Spleen (tissue), 11 donors: ENCODE results near the gene PPFIA2. TPM values are rescaled to one million over a fixed set of nuclear protein-coding genes. Genes with fewer than 3 reads are reported as not detected.

Experiments
- DNase-seq: peaks from one replicate; pipeline ENCODE4 v3.0.0-alpha.2; 2020
- H3K27ac ChIP-seq, 8 donors: fragments of 200-600 bp; sonication (generic) in 7 of 8; 1 replicate in 4 of 8; 2 replicates in 4 of 8; pipeline versions ENCODE4 v1.5.0 to v1.8.0; 2016 to 2021; ENCODE audit warnings: inconsistent platforms in 4 of 8, mild to moderate bottlenecking in 4 of 8, moderate library complexity in 1 of 8
- H3K27me3 ChIP-seq, 7 donors: fragments of 200-600 bp; sonication (generic) in 6 of 7; replicated peaks in 1 of 7; 1 replicate in 4 of 7; 2 replicates in 3 of 7; pipeline versions ENCODE4 v1.5.0 to v1.8.0; 2016 to 2021; ENCODE audit warnings: inconsistent platforms in 3 of 7, mild to moderate bottlenecking in 1 of 7
- H3K36me3 ChIP-seq, 6 donors: fragments of 200-600 bp; sonication (generic) in 5 of 6; 1 replicate in 4 of 6; 2 replicates in 2 of 6; pipeline versions ENCODE4 v1.5.0 to v1.8.0; 2016 to 2021; ENCODE audit warnings: inconsistent platforms in 2 of 6
- H3K4me1 ChIP-seq, 6 donors: fragments of 200-600 bp; sonication (generic) in 5 of 6; 1 replicate in 3 of 6; 2 replicates in 3 of 6; pipeline versions ENCODE4 v1.5.0 to v1.8.0; 2016 to 2021; ENCODE audit warnings: inconsistent platforms in 3 of 6
- H3K4me3 ChIP-seq, 8 donors: fragments of 200-600 bp; sonication (generic) in 7 of 8; 1 replicate in 4 of 8; 2 replicates in 4 of 8; pipeline versions ENCODE4 v1.5.0 to v1.8.0; 2016 to 2021; ENCODE audit warnings: inconsistent platforms in 4 of 8, mild to moderate bottlenecking in 4 of 8, moderate library complexity in 2 of 8
- H3K9me3 ChIP-seq, 8 donors: fragments of 200-600 bp; sonication (generic) in 7 of 8; 1 replicate in 4 of 8; 2 replicates in 4 of 8; pipeline versions ENCODE4 v1.5.0 to v1.8.0; 2016 to 2021; ENCODE audit warnings: inconsistent platforms in 4 of 8
- CTCF ChIP-seq, 11 experiments: fragments of 200-600 bp in 7 of 11; fragments of 450-650 bp in 4 of 11; sonication (generic) in 4 of 11; IDR thresholded peaks in 8 of 11; conservative IDR thresholded peaks in 3 of 11; 1 replicate in 7 of 11; 2 replicates in 4 of 11; pipeline versions ENCODE4 v1.4.0 to v1.8.0; 2016 to 2021; ENCODE audit warnings: antibody characterized with exemption in 11 of 11, inconsistent platforms in 4 of 11, mild to moderate bottlenecking in 1 of 11
- POLR2A ChIP-seq, 3 donors: fragments of 450-650 bp; IDR thresholded peaks; one replicate each; pipeline ENCODE4 v1.5.1; 2017; ENCODE audit warnings: antibody characterized with exemption in 3 of 3, mild to moderate bottlenecking in 1 of 3
- POLR2AphosphoS5 ChIP-seq, 3 donors: sonication (generic); formaldehyde crosslinking; IDR thresholded peaks; one replicate each; pipeline ENCODE4 v1.5.1; 2017; ENCODE audit warnings: antibody characterized with exemption in 3 of 3
- WGBS, 5 donors: extraction: QIAGEN DNeasy Blood & Tissue Kit in 3 of 5; methylation state at CpG; one replicate each; pipeline versions ENCODE4 v1.1.5 to v1.1.7; 2013 to 2018; 5-methylcytosine and 5-hydroxymethylcytosine counted together
- intact Hi-C: fragments of 100-400 bp; cut with DNase I; formaldehyde crosslinking; loops from one replicate; pipeline ENCODE4 v1.15.0; 2023; ENCODE audit warnings: low total_unique reads
- polyA plus RNA-seq, 3 donors: library from polyadenylated mRNA; stranded (reverse); fragments of 200-250 nt; gene quantifications; one replicate each; pipeline ENCODE4 v1.2.1, GENCODE V29; 2013
- total RNA-seq, 7 donors: library from RNA; depleted of rRNA in 3 of 7; stranded (reverse); fragments of >200 nt in 3 of 7; fragmentation: NEBNext Ultra II Directional in 4 of 7; extraction: Animal tissue kit (Norgen Biotek cat#: 25700) in 4 of 7; gene quantifications; one replicate each; pipeline versions ENCODE4 v1.1.0 to v1.2.1, GENCODE V29; 2016 to 2021
- donor health status: healthy with polysubstance abuse.
- donor health status: DM: no; HTN: no; CAD: no; lungs with moderate emphysema.
- donor health status: DM: no; HTN: no; CAD: no.
- donor health status: Bipolar disorder and iron deficiency.
- donor health status: healthy.
- donor health status: DM: no; HTN: no; CAD: no.
- donor health status: DM: yes; HTN: yes; CAD: no.

Gene PPFIA2
- total and polyA plus RNA-seq, 10 donors = 0.04 to 1.1 (median 0.27) TPM; not detected in 2

GRCh38 chr12:81325086-81325485, 434.1 kb downstream of the PPFIA2 start:
- Histone ChIP-seq H3K27ac (no peak overlapping the region), H3K4me1 (no peaks in the 10 kb centered on the region), H3K4me3 (no peak overlapping the region), H3K27me3 (no peaks in the 10 kb centered on the region), H3K36me3 (no peaks in the 10 kb centered on the region), H3K9me3 (no peaks in the 10 kb centered on the region)
- no peak for DNase-seq
- intact Hi-C loops = no loop called here
- TF ChIP-seq CTCF (IDR thresholded peaks at IDR 0.05 in 8 of 11, conservative IDR thresholded peaks at IDR 0.05 in 3 of 11) (no peak), POLR2A (IDR thresholded peaks at IDR 0.05) (no peak), POLR2AphosphoS5 (IDR thresholded peaks at IDR 0.05) (no peak)

- H3K4me3 ChIP-seq = no peak overlapping the region
- no peak for TF ChIP-seq CTCF (IDR thresholded peaks at IDR 0.05 in 8 of 11, conservative IDR thresholded peaks at IDR 0.05 in 3 of 11)
- no peak for TF ChIP-seq POLR2A (IDR thresholded peaks at IDR 0.05)
- TF ChIP-seq POLR2AphosphoS5 (IDR thresholded peaks at IDR 0.05) = no peak
- intact Hi-C loops = no loop called here
- H3K9me3 ChIP-seq = no peaks in the 10 kb centered on the region
- 60 to 73% (median 70%) methylated on average over 2 of the region's 2 CpGs for WGBS, 5 donors
- H3K4me1 ChIP-seq = no peaks in the 10 kb centered on the region
- no peaks in the 10 kb centered on the region for H3K27me3 ChIP-seq
- H3K36me3 ChIP-seq = no peaks in the 10 kb centered on the region
- DNase-seq = no peak
- H3K27ac ChIP-seq = no peak overlapping the region
These were observed 444.1 kb downstream of the PPFIA2 start for GRCh38 chr12:81314903-81315531.

- WGBS, 5 donors = 85 to 96% (median 87%) methylated on average over 3 of the region's 3 CpGs
- TF ChIP-seq POLR2A (IDR thresholded peaks at IDR 0.05) = no peak
- no peak for TF ChIP-seq CTCF (IDR thresholded peaks at IDR 0.05 in 8 of 11, conservative IDR thresholded peaks at IDR 0.05 in 3 of 11)
- no peak for TF ChIP-seq POLR2AphosphoS5 (IDR thresholded peaks at IDR 0.05)
These were observed 455.2 kb downstream of the PPFIA2 start for GRCh38 chr12:81303935-81304334.

GRCh38 chr12:81300454-81300853, 458.7 kb downstream of the PPFIA2 start:
- no peaks in the 10 kb centered on the region for H3K36me3 ChIP-seq
- DNase-seq = no peak
- H3K9me3 ChIP-seq = no peaks in the 10 kb centered on the region
- no peaks in the 10 kb centered on the region for H3K4me1 ChIP-seq
- no peaks in the 10 kb centered on the region for H3K27me3 ChIP-seq
- H3K4me3 ChIP-seq = no peak overlapping the region
- no peak for TF ChIP-seq POLR2AphosphoS5 (IDR thresholded peaks at IDR 0.05)
- TF ChIP-seq CTCF (IDR thresholded peaks at IDR 0.05 in 8 of 11, conservative IDR thresholded peaks at IDR 0.05 in 3 of 11) = no peak
- no peak for TF ChIP-seq POLR2A (IDR thresholded peaks at IDR 0.05)
- H3K27ac ChIP-seq = no peak overlapping the region
- intact Hi-C loops = no loop called here
- WGBS, 5 donors = 52 to 63% (median 58%) methylated on average over 2 of the region's 2 CpGs

More at GRCh38 chr12:81303935-81304334, 455.2 kb downstream of the PPFIA2 start:
- no peaks in the 10 kb centered on the region for H3K9me3 ChIP-seq
- no peak for DNase-seq
- no peaks in the 10 kb centered on the region for H3K27me3 ChIP-seq
- no peak overlapping the region for H3K27ac ChIP-seq
- intact Hi-C loops = no loop called here
- no peak overlapping the region for H3K4me3 ChIP-seq
- no peaks in the 10 kb centered on the region for H3K4me1 ChIP-seq
- no peaks in the 10 kb centered on the region for H3K36me3 ChIP-seq
